IMR-90 (cell line): ENCODE results near the gene RAB12. TPM values are rescaled to one million over a fixed set of nuclear protein-coding genes. Genes with fewer than 3 reads are reported as not detected.

ENCODE experiments used
- ATAC-seq: fragments of 200-7000 bp; cut with Tn5 transposase; 2 replicates; pipeline ENCODE4 v1.9.1; 2020; ENCODE audit warnings: low read depth, mild to moderate bottlenecking, moderate library complexity
- BruUV-seq: library from RNA; stranded (reverse); fragments of 400-500 nt; replicated peaks from 2 replicates; lab custom pipeline; 2021; lab: Mats Ljungman, UMichigan
- CTCF ChIA-PET: fragments of 300-600 bp; formaldehyde crosslinking; extraction: SDS; loops from one replicate; lab custom pipeline; 2021; ENCODE audit warnings: antibody characterized with exemption; lab: Yijun Ruan, JAX
- POLR2A ChIA-PET: fragments of 300-600 bp; sonication (Branson Sonifier 250); formaldehyde crosslinking; loops from one replicate; lab custom pipeline; 2022; ENCODE audit warnings: antibody characterized with exemption; ENCODE audit not compliant: unreplicated experiment; lab: Charles Lee
- DNase-seq: peaks from one replicate; pipeline ENCODE4 v3.0.0; 2013
- H2AFZ ChIP-seq: replicated peaks from 2 replicates; pipeline ENCODE3; 2013; ENCODE audit warnings: low read length, mild to moderate bottlenecking; ENCODE audit not compliant: poor library complexity
- H2AK5ac ChIP-seq: 2 replicates; pipeline ENCODE4 v1.6.1; 2013; ENCODE audit warnings: low read depth, low read length, inconsistent platforms
- H2AK9ac ChIP-seq: replicated peaks from 2 replicates; pipeline ENCODE3; 2013; ENCODE audit warnings: mild to moderate bottlenecking, low read depth, low read length, moderate library complexity; ENCODE audit not compliant: poor library complexity
- H2BK120ac ChIP-seq: 2 replicates; pipeline ENCODE4 v1.6.1; 2013; ENCODE audit warnings: low read depth, low read length, inconsistent platforms
- H2BK15ac ChIP-seq: 3 replicates; pipeline ENCODE4 v1.6.1; 2013; ENCODE audit warnings: low read depth, low read length, inconsistent platforms
- H2BK20ac ChIP-seq: 2 replicates; pipeline ENCODE4 v1.6.1; 2013; ENCODE audit warnings: low read depth, mild to moderate bottlenecking, inconsistent platforms, low read length, moderate library complexity
- H2BK5ac ChIP-seq: 2 replicates; pipeline ENCODE4 v1.6.1; 2013; ENCODE audit warnings: mild to moderate bottlenecking, low read depth, low read length, inconsistent platforms; ENCODE audit not compliant: poor library complexity, severe bottlenecking
- H3K14ac ChIP-seq: replicated peaks from 2 replicates; pipeline ENCODE4 v1.6.1; 2013; ENCODE audit warnings: low read depth, low read length, inconsistent platforms
- H3K18ac ChIP-seq: 2 replicates; pipeline ENCODE4 v1.6.1; 2013; ENCODE audit warnings: low read depth, low read length, control low read depth
- H3K23ac ChIP-seq: 2 replicates; pipeline ENCODE4 v1.6.1; 2013; ENCODE audit warnings: low read depth, low read length, inconsistent platforms
- H3K27ac ChIP-seq: 2 replicates; pipeline ENCODE4 v1.5.1; 2013; ENCODE audit warnings: mild to moderate bottlenecking, control low read depth, low read length; ENCODE audit not compliant: insufficient read depth
- H3K27me3 ChIP-seq: 2 replicates; pipeline ENCODE4 v1.6.1; 2013; ENCODE audit warnings: low read length; ENCODE audit not compliant: control insufficient read depth, insufficient read depth
- H3K36me3 ChIP-seq: 2 replicates; pipeline ENCODE4 v1.6.1; 2013; ENCODE audit warnings: low read length, mixed read lengths; ENCODE audit not compliant: control insufficient read depth, insufficient read depth
- H3K4ac ChIP-seq: 2 replicates; pipeline ENCODE4 v1.6.1; 2013; ENCODE audit warnings: low read depth, low read length, inconsistent platforms
- H3K4me1 ChIP-seq: 2 replicates; pipeline ENCODE4 v1.6.1; 2013; ENCODE audit warnings: low read length, mixed read lengths; ENCODE audit not compliant: control insufficient read depth, insufficient read depth
- H3K4me2 ChIP-seq: 2 replicates; pipeline ENCODE4 v1.6.1; 2013; ENCODE audit warnings: low read depth, mild to moderate bottlenecking, control low read depth, low read length, moderate library complexity
- H3K4me3 ChIP-seq: 2 replicates; pipeline ENCODE4 v1.5.1; 2013; ENCODE audit warnings: low read depth, mild to moderate bottlenecking, control low read depth, low read length, moderate library complexity; ENCODE audit not compliant: insufficient read depth
- H3K56ac ChIP-seq: 2 replicates; pipeline ENCODE4 v1.6.1; 2013; ENCODE audit warnings: low read length, inconsistent platforms; ENCODE audit not compliant: insufficient read depth; ENCODE audit errors: extremely low read depth
- H3K79me1 ChIP-seq, 2 experiments: 2 replicates each; pipeline ENCODE4 v1.6.1; 2013; ENCODE audit warnings: low read length in 2 of 2, inconsistent platforms in 1 of 2, low read depth in 1 of 2
- H3K9ac ChIP-seq: 2 replicates; pipeline ENCODE4 v1.6.1; 2013; ENCODE audit warnings: low read depth, low read length, control low read depth
- H3K9me1 ChIP-seq: 2 replicates; pipeline ENCODE4 v1.6.1; 2013; ENCODE audit warnings: low read length, inconsistent platforms; ENCODE audit not compliant: insufficient read depth
- H3K9me3 ChIP-seq: 2 replicates; pipeline ENCODE4 v1.6.1; 2013; ENCODE audit warnings: low read length; ENCODE audit not compliant: control insufficient read depth, insufficient read depth
- H4K20me1 ChIP-seq: 2 replicates; pipeline ENCODE4 v1.6.1; 2013; ENCODE audit warnings: low read length, inconsistent platforms; ENCODE audit not compliant: insufficient read depth
- H4K5ac ChIP-seq: 2 replicates; pipeline ENCODE4 v1.6.1; 2013; ENCODE audit warnings: mild to moderate bottlenecking, low read depth, low read length, control low read depth
- H4K8ac ChIP-seq, 2 experiments: 2 replicates each; pipeline ENCODE4 v1.6.1; 2013; ENCODE audit warnings: low read depth in 2 of 2, low read length in 2 of 2, control low read depth in 1 of 2, inconsistent platforms in 1 of 2
- H4K91ac ChIP-seq: 2 replicates; pipeline ENCODE4 v1.6.1; 2013; ENCODE audit warnings: low read depth, low read length, inconsistent platforms; ENCODE audit not compliant: insufficient read depth
- BHLHE40 ChIP-seq: fragments of 150-350 bp; IDR thresholded peaks from 2 replicates; pipeline ENCODE4 v1.6.1; 2016; ENCODE audit warnings: mild to moderate bottlenecking, low read depth, low read length
- CEBPB ChIP-seq: IDR thresholded peaks from 2 replicates; pipeline ENCODE4 v1.6.1; 2012; ENCODE audit warnings: low read depth, low read length, improper control_type of control experiment
- FOS ChIP-seq: fragments of 150-350 bp; IDR thresholded peaks from 2 replicates; pipeline ENCODE4 v1.6.1; 2016; ENCODE audit warnings: low read depth, low read length
- MAZ ChIP-seq: IDR thresholded peaks from 2 replicates; pipeline ENCODE4 v1.6.1; 2012; ENCODE audit warnings: low read depth, mild to moderate bottlenecking, low read length, improper control_type of control experiment, moderate library complexity, borderline replicate concordance
- MXI1 ChIP-seq: IDR thresholded peaks from 2 replicates; pipeline ENCODE4 v1.6.1; 2012; ENCODE audit warnings: low read depth, mild to moderate bottlenecking, low read length, moderate library complexity, borderline replicate concordance
- POLR2A ChIP-seq: IDR thresholded peaks from 2 replicates; pipeline ENCODE4 v1.6.1; 2012; ENCODE audit warnings: mild to moderate bottlenecking, low read depth, low read length
- RAD21 ChIP-seq: IDR thresholded peaks from 2 replicates; pipeline ENCODE4 v1.6.1; 2012; ENCODE audit warnings: low read length, improper control_type of control experiment
- RCOR1 ChIP-seq: IDR thresholded peaks from 2 replicates; pipeline ENCODE4 v1.6.1; 2012; ENCODE audit warnings: mild to moderate bottlenecking, low read length, improper control_type of control experiment; ENCODE audit not compliant: insufficient replicate concordance
- RFX5 ChIP-seq: IDR thresholded peaks from 2 replicates; pipeline ENCODE4 v1.8.0; 2012; ENCODE audit warnings: low read depth, mild to moderate bottlenecking, low read length, moderate library complexity
- WGBS, 2 experiments: methylation state at CpG; one replicate each; pipeline versions ENCODE4 v1.1.5 to v1.1.7; 2013; ENCODE audit warnings: missing lambda C conversion rate in 2 of 2; ENCODE audit not compliant: insufficient read length in 1 of 2; ENCODE audit errors: extremely low coverage in 2 of 2; 5-methylcytosine and 5-hydroxymethylcytosine counted together
- dilution Hi-C: fragments of 300-500 bp; cut with HindIII; formaldehyde crosslinking; loops from one replicate; pipeline ENCODE4 v1.14.3; 2018; ENCODE audit warnings: low sequenced_read_pairs; ENCODE audit not compliant: unreplicated experiment
- in situ Hi-C: fragments of 300-500 bp; cut with MboI; formaldehyde crosslinking; loops from 3 replicates; pipeline ENCODE4 v1.14.3; 2019; ENCODE audit warnings: low sequenced_read_pairs, inconsistent platforms, mixed read lengths
- intact Hi-C: fragments of 100-400 bp; cut with micrococcal nuclease; formaldehyde crosslinking; loops from 2 replicates; pipeline ENCODE4 v1.10.0; 2022
- polyA plus RNA-seq, 3 experiments: library from polyadenylated mRNA; depleted of rRNA; stranded (reverse); fragments of >200 nt; gene quantifications; 2 replicates each; pipeline ENCODE4 v1.2.3, GENCODE V29; 2012; ENCODE audit warnings: low replicate concordance in 1 of 3
- total RNA-seq: library from RNA; depleted of rRNA; stranded (reverse); fragments of >200 nt; gene quantifications from 2 replicates; pipeline ENCODE4 v1.2.3, GENCODE V29; 2012
- TF ChIP-seq, protein P1 (sequence below): conservative IDR thresholded peaks from 2 replicates; pipeline ENCODE4 v1.5.1; 2012; ENCODE audit warnings: mild to moderate bottlenecking, low read depth, low read length, improper control_type of control experiment

Gene RAB12
- total and polyA plus RNA-seq, 2 of the 4 experiments (the other 2 are of a cell fraction) = 14.9 to 19.2 TPM

DNA sequence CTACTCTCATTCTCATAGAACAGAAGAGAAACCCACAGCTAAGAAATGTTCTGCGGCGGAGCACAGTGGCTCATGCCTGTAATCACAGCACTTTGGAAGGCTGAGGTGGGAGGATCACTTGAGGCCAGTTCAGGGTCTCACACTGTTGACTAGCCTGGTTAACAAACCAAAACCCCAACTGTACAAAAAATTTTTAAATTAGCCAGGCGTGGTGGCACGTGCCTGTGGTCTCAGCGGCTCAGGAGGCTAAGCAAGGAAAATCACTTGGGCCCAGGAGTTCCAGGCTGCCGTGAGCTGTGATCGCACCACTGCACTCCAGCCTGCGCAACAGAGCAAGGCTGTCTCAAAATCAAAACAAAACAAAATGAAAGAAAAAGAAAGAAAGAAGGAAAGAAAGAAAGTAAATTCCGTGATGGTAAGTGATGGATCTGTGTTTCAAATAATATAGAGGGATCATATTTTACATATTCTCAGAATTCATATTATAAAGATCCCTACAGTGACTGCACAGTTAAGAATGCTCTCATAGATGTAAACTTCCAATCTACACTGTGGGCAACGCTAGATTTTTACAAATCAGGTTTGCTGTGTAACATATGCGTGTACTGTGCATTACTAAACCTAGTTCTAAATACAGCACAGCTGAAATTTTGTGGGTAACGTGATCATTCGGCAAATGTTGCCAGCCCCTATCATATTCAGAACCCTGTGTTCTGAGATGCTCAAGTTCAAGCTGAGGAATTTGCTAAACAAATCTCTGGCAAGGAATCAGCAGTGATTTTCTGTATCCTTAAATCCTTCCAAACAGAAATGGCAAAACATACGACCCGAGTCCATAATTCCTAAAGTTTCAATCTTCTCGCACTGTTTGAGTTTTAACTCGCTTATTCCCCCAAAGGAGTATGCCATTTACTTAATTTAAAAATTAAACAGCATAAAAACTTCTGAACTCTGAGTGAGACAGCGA, 1.2 kb upstream of the RAB12 start:
- dilution Hi-C loops = no loop called here
- H2BK20ac ChIP-seq = no peak overlapping the region
- H3K27ac ChIP-seq = peak overlapping the region; percentile 75
- 77% methylated on average over 5 of the region's 18 CpGs; no CpG with 5 or more reads in 1 of the 2 experiments for WGBS, 2 experiments
- peaks cover 13% of the 10 kb centered on the region for H3K9me1 ChIP-seq
- H3K23ac ChIP-seq = peak overlapping the region; percentile 51; the same call in 1 of the 2 replicates
- no peaks in the 10 kb centered on the region for H3K9me3 ChIP-seq
- H3K56ac ChIP-seq = no peak overlapping the region; the same call in 1 of the 2 replicates
- ChIA-PET CTCF (no interaction called here), POLR2A (no interaction called here)
- H3K4me2 ChIP-seq = peak overlapping the region; percentile 96
- ATAC-seq (peak; percentile 4), DNase-seq (peak; percentile 45)
- H4K5ac ChIP-seq = peak overlapping the region; percentile 92
- no peak overlapping the region for H2BK15ac ChIP-seq
- peak overlapping the region; percentile 31 for H3K18ac ChIP-seq
- peak overlapping the region; percentile 87 to 93 for H4K8ac ChIP-seq
- intact Hi-C loops = no loop called here
- in situ Hi-C loops = no loop called here
- H2AFZ ChIP-seq = peak overlapping the region; percentile 94
- H3K9ac ChIP-seq = peak overlapping the region; percentile 84
- H4K91ac ChIP-seq = no peak overlapping the region
- H3K4me3 ChIP-seq = peak overlapping the region; percentile 99
- H4K20me1 ChIP-seq = peaks cover 31% of the 10 kb centered on the region
- peaks cover 5% of the 10 kb centered on the region for H3K36me3 ChIP-seq
- BruUV-seq = no TSS peak
- no peak overlapping the region for H2AK9ac ChIP-seq
- peak overlapping the region; percentile 12 for H2BK5ac ChIP-seq
- H3K4me1 ChIP-seq = peaks cover 7% of the 10 kb centered on the region
- peaks cover 12% of the 10 kb centered on the region for H3K27me3 ChIP-seq
- peak overlapping the region; percentile 72; the same call in 1 of the 2 replicates for H3K14ac ChIP-seq
- H2BK120ac ChIP-seq = peak overlapping the region; percentile 49; the same call in 1 of the 2 replicates
- no peak for TF ChIP-seq CEBPB
- TF ChIP-seq, protein P1, sequence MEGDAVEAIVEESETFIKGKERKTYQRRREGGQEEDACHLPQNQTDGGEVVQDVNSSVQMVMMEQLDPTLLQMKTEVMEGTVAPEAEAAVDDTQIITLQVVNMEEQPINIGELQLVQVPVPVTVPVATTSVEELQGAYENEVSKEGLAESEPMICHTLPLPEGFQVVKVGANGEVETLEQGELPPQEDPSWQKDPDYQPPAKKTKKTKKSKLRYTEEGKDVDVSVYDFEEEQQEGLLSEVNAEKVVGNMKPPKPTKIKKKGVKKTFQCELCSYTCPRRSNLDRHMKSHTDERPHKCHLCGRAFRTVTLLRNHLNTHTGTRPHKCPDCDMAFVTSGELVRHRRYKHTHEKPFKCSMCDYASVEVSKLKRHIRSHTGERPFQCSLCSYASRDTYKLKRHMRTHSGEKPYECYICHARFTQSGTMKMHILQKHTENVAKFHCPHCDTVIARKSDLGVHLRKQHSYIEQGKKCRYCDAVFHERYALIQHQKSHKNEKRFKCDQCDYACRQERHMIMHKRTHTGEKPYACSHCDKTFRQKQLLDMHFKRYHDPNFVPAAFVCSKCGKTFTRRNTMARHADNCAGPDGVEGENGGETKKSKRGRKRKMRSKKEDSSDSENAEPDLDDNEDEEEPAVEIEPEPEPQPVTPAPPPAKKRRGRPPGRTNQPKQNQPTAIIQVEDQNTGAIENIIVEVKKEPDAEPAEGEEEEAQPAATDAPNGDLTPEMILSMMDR = no peak
- TF ChIP-seq RCOR1 = no peak
- TF ChIP-seq MAZ = no peak
- TF ChIP-seq POLR2A = no peak
- no peak for TF ChIP-seq RFX5
- no peak for TF ChIP-seq BHLHE40
- no peak for TF ChIP-seq FOS
- no peak for TF ChIP-seq MXI1
- TF ChIP-seq RAD21 = no peak
- H2AK5ac ChIP-seq = no peak overlapping the region
- peak overlapping the region; percentile 55; the same call in 1 of the 2 replicates for H3K4ac ChIP-seq
- peaks cover 12 to 30% of the 10 kb centered on the region in 2 experiments for H3K79me1 ChIP-seq
